HUES6 (cell line): ENCODE measurements around the gene TJP3.

ENCODE experiments used
- H3K27ac ChIP-seq: 2 replicates; pipeline ENCODE4 v1.7.0; 2013; ENCODE audit warnings: low read depth, mild to moderate bottlenecking, low read length, inconsistent platforms
- H3K27me3 ChIP-seq: 2 replicates; pipeline ENCODE4 v1.6.1; 2013; ENCODE audit warnings: low read length; ENCODE audit not compliant: control insufficient read depth, insufficient read depth
- H3K36me3 ChIP-seq: 2 replicates; pipeline ENCODE4 v1.6.1; 2013; ENCODE audit warnings: low read length; ENCODE audit not compliant: control insufficient read depth, insufficient read depth
- H3K4me1 ChIP-seq: 2 replicates; pipeline ENCODE4 v1.6.1; 2013; ENCODE audit warnings: low read length; ENCODE audit not compliant: control insufficient read depth, insufficient read depth
- H3K4me3 ChIP-seq: 2 replicates; pipeline ENCODE4 v1.5.1; 2013; ENCODE audit warnings: low read depth, low read length
- H3K9ac ChIP-seq: one replicate; pipeline ENCODE4 v1.6.1; 2013; ENCODE audit warnings: mild to moderate bottlenecking, low read length
- H3K9me3 ChIP-seq: 2 replicates; pipeline ENCODE4 v1.6.1; 2013; ENCODE audit warnings: low read depth, low read length; ENCODE audit not compliant: control insufficient read depth, insufficient read depth

Gene TJP3, protein sequence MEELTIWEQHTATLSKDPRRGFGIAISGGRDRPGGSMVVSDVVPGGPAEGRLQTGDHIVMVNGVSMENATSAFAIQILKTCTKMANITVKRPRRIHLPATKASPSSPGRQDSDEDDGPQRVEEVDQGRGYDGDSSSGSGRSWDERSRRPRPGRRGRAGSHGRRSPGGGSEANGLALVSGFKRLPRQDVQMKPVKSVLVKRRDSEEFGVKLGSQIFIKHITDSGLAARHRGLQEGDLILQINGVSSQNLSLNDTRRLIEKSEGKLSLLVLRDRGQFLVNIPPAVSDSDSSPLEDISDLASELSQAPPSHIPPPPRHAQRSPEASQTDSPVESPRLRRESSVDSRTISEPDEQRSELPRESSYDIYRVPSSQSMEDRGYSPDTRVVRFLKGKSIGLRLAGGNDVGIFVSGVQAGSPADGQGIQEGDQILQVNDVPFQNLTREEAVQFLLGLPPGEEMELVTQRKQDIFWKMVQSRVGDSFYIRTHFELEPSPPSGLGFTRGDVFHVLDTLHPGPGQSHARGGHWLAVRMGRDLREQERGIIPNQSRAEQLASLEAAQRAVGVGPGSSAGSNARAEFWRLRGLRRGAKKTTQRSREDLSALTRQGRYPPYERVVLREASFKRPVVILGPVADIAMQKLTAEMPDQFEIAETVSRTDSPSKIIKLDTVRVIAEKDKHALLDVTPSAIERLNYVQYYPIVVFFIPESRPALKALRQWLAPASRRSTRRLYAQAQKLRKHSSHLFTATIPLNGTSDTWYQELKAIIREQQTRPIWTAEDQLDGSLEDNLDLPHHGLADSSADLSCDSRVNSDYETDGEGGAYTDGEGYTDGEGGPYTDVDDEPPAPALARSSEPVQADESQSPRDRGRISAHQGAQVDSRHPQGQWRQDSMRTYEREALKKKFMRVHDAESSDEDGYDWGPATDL

DNA sequence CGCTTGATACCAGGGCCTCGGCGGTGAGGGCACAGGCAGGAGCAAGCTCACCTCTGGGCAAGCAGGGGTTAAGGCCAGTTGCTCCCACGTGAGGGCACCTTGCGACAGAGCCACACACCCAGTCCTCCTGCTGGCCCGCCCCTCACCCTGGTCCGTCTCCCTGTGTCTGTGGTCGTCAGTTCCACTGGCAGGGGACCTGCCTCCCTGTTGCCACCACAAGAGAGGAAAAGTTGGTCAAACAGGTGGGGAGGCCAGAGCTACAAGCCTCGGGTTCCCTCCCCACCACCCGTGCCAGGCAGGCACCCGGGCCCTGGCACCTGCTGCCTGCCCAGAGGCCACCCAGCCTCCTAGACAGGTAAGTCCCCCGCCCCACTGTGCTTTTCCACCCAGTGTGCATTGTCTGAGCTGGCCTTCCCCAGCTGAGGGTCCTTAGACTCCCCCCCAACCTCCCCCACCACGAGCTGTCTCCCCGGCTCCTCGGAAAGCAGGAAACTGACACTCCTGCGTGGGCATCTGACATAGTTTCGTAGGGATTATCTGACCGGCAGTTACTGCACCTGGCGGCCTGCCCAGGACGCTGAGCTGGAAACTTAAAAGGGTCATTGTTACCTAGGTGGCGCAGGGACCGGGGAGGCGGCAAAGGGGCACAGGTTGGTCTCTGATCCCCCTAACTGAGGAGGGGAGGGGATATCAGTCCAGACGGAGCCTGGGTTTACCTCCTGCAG, at the start of gene TJP3:
TSS of gene TJP3 (plus strand) at position 178 of the 725 bp plus-strand sequence. CDS start 20,049 bp downstream, outside the sequence.
- Histone ChIP-seq H3K4me1 (peaks cover 5% of the 10 kb centered on the region), H3K4me3 (no peak within 1 kb of the TSS), H3K9ac (no peak within 1 kb of the TSS), H3K36me3 (no peaks in the 10 kb centered on the region), H3K27ac (no peak within 1 kb of the TSS), H3K9me3 (no peaks in the 10 kb centered on the region), H3K27me3 (no peaks in the 10 kb centered on the region)

DNA sequence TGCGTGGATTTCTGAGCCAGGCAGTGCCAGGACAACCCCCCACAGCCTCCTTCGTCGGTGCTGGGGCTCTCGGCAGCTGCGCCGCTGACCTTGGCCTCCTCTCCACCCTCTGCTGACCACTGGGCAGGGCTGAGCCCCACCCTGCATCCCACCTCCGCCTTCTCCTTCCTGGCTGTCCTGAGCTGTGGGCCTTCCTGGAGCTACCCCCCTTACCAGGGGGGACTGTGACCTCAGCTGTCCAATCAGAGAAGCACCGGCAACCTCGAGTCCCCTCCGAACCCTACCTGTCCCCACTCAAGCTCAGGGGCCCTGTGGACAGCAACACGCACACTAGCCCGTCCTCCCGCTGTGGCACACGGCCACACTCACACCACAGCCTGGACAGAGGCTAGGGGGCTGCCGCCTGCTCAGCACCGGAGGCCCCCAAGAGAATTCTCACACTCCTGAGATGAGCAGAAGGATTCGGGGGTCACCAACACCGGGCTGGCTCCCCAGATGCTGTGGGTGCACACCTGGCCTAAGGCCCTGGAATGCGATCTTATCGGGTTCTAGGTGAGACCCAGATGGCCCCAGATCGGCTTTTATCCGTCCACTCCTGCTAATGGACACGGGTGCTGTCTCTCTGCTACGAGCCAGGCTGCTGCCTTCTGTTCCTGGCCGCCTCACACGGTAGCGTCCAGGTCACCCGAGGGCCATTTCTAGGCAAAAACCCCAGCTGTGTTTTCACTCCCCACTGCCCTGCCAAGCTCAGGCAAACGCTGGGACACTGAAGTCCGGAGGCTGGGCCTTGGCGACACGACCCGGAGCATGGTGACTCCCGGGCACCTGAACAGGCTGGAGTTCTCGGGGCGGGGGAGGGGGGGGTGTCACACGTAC, 49.1 kb upstream of the TJP3 start:
- H3K4me3 ChIP-seq, result no peak overlapping the region
- no peaks in the 10 kb centered on the region for H3K9me3 ChIP-seq
- no peak overlapping the region for H3K27ac ChIP-seq
- H3K4me1 ChIP-seq, result no peaks in the 10 kb centered on the region
- H3K9ac ChIP-seq, result no peak overlapping the region
- no peaks in the 10 kb centered on the region for H3K27me3 ChIP-seq
- H3K36me3 ChIP-seq, result peaks cover 75% of the 10 kb centered on the region

DNA sequence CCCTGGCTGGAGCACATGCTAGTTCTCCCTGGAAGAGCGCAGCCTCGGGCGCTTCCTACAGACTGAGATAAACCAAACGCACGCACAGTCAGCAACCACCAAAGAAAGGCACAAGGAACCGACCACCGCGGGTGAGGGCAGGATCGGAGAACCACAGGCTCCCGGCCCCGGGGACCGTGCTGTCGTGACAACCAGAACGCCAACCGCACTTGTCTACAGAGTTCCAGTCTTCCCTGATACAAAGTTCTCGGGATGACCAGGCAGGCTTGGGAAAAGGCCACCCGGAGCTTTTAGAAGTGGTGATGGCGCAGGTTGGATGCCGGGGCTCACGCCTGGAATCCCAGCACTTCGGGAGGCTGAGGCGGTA, 48.5 kb upstream of the TJP3 start:
- Histone ChIP-seq H3K36me3 (peaks cover 81% of the 10 kb centered on the region), H3K9me3 (no peaks in the 10 kb centered on the region), H3K27ac (no peak overlapping the region), H3K4me1 (no peaks in the 10 kb centered on the region), H3K27me3 (no peaks in the 10 kb centered on the region), H3K9ac (no peak overlapping the region), H3K4me3 (no peak overlapping the region)

DNA sequence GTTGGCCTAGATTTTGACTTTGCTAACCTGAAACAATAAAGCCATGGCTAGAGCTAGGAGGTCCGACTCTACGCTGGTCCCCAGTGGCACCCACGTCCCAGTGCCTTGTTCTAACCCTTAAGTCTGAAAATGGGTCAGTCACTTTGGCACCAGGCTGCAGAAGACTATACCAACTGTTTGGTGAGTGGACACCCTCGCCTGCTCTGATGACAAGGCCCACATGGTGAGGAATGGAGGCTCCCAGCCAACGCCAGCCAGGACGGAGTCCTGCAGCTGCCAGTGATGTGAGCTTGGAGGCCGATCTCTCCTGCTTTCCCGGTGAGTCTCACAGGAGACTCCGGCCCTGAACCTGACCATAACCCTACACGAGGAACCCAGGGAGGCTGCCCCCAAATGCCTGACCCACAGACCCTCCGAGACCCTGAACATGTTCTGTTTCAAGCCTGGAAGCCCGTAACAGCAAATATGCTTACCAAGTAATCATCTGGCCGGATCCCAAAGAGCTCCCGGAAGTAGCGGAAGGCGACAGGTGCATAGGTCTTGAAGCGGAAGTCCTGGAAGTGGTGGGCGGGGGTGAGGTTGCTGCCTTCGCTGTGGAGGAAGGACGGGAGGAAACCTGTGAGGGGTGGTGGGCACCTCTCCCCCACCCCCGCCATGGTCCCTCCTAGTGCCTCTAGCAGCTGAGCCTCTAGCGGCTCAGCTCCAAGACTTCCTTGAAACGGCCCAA, 47.5 kb upstream of the TJP3 start:
- Histone ChIP-seq H3K4me3 (no peak overlapping the region), H3K27ac (no peak overlapping the region), H3K4me1 (no peaks in the 10 kb centered on the region), H3K9me3 (no peaks in the 10 kb centered on the region), H3K27me3 (no peaks in the 10 kb centered on the region), H3K36me3 (peaks cover 79% of the 10 kb centered on the region), H3K9ac (no peak overlapping the region)

DNA sequence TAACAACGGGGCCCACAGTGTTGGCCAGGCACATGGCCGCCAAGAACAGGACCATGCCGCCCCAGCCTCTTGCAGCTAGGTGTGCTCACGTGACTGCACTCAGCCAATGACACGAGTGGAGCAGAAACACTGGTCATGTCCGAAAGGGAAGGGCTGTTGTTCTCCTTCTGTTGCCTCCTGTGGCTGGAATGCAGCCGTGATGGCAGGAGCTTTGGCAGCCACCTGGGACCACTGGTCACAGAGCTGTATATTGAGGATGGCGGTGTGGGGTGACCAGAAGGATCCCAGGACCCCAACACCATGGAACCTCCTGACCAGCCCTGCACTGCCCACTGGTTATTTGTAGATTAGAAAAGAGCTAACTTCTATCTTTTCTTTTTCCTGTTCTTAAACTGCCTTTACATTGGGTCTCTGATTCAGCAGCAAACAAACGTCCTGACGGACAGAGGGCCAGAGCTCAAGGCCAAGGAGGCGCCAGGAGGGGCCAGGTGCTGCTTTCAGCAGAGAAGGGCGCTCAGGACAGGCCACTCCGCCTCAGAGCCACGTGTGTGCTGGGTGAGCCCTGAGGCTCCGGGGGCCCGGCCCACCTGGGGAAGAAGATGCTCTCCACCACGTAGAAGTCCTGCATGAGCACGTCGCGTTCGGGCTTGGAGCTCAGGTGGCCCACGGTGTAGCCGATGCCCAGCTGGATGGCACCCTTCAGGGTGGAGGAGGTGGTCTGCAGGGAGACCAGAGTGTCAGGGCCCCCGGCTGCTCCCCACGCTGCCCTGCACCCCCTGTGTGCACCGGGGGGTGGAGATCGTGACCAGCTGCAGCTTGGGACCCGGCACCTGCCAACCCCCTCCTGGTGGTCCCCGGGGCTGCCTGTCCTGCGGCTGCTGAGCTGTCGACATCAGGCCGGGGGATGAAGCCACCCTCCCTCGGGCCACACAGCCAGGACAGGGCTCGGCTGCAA, 46.6 kb upstream of the TJP3 start:
- Histone ChIP-seq H3K36me3 (peaks cover 75% of the 10 kb centered on the region), H3K27me3 (no peaks in the 10 kb centered on the region), H3K4me1 (no peaks in the 10 kb centered on the region), H3K27ac (no peak overlapping the region), H3K4me3 (no peak overlapping the region), H3K9me3 (no peaks in the 10 kb centered on the region), H3K9ac (no peak overlapping the region)

DNA sequence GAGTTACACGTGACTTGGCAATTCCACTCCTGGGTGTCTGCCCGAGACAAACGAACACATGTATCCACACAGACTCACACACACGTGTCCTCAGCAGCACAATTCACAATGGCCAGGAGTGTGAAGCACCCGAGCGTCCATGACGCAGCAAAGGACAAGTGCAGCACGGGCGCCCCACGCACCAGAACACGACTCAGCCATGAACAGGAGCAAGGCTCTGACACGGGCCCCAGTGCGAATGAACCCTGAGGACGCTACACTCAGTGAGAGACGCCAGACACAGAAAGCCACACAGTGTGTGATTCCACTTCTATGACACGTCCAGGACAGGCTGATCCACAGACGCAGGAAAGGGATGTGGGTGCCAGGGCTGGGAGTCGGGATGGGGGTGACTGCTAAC, 44.3 kb upstream of the TJP3 start:
- Histone ChIP-seq H3K4me1 (peaks cover 4% of the 10 kb centered on the region; the same call in 1 of the 2 replicates), H3K4me3 (no peak overlapping the region), H3K36me3 (peaks cover 54% of the 10 kb centered on the region), H3K9ac (no peak overlapping the region), H3K27me3 (no peaks in the 10 kb centered on the region), H3K9me3 (no peaks in the 10 kb centered on the region), H3K27ac (no peak overlapping the region)

DNA sequence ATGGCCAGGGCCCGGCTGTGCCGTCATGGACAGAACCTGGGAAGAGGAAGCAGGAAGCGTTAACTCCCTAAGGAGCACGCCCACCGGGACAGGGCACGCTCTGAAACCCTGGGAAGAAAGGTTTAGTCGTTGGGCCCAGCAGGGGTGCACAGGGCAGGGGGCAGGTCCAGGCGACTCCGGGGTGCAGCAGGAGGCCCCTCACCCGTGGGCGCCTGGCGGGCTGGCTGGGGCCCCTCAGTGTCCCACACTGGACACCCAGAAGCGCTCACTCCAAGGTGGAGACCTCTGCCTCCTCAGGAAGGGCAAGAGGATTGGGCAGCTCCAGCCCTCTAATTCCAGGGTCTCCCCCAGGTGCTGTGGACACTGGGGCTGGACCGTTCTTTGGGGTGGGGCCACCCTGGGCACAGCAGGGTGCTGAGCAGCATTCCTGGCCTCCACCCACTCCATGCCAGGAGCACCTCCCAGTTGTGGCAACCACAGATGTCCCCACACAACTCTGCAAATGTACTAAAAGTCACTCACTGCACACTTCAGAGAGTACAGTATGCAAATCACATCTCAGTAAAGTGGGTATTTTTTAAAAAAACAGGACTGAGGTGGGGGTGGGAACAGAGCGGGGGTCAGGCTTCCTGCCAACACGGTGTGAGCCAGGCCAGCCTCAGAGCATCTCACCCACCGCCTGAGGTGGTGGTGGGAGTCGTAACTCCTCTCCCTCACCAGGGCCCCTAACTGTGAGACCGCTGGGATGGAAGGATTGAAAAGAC, 43.1 kb upstream of the TJP3 start:
- H3K4me3 ChIP-seq, result no peak overlapping the region
- H3K27ac ChIP-seq, result no peak overlapping the region
- H3K27me3 ChIP-seq, result no peaks in the 10 kb centered on the region

DNA sequence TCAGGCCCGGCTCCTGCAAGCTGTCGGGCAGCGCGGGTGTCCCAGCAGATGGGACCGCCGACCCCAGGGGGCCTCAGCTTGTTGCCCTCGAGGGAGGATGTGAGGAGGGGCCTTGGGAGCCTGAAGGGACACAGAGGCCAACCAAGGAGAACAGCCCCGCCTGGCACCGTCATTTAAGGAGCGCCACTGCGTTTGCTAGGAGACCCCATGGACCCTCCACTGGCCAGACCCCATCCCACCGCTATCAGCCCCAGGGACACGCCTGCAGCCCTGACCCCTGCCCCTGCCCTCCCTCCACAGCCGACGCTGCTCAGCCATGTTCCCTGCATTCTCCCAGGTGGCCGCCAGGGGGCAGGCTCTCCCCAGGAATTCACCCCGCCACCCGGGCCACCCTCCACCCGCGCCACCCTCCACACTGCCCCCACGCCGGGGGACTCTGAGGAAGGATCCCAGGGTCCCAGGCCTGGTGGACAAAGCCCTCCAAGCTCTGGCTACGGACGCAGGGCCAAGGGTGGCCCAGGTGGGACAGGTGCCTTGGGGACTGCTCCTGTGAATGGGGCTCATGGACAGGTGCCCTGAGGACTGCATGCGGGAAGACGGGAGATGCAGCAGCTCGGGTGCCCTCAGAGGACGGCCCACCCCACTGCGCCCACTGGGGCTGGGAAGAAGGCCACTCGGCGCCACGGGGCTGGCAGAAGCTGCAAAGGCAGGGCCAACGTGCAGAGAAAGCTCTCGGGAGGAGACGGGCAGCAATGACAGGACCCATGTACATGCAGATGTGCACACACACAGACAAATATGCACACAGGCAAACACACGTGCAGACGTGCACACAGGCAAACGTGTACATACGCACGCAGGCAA, 42.3 kb upstream of the TJP3 start:
- Histone ChIP-seq H3K27me3 (no peaks in the 10 kb centered on the region), H3K36me3 (peaks cover 37% of the 10 kb centered on the region), H3K27ac (no peak overlapping the region), H3K9me3 (no peaks in the 10 kb centered on the region), H3K9ac (no peak overlapping the region), H3K4me1 (peaks cover 21% of the 10 kb centered on the region), H3K4me3 (no peak overlapping the region)

More for the DNA sequence above, 43.1 kb upstream of the TJP3 start:
- peaks cover 44% of the 10 kb centered on the region for H3K36me3 ChIP-seq
- no peak overlapping the region for H3K9ac ChIP-seq
- H3K4me1 ChIP-seq, result peaks cover 12% of the 10 kb centered on the region; the same call in 1 of the 2 replicates
- H3K9me3 ChIP-seq, result no peaks in the 10 kb centered on the region
